GM19023 (cell line): ENCODE data around the gene RALGAPB.
"Not testable (repeated sequence)": the region's sequence is repeated elsewhere in the genome, so short reads cannot be mapped to it uniquely, and the experiment has no call there.

Experiments used
- ATAC-seq: cut with Tn5 transposase; IDR thresholded peaks from one replicate; pipeline ENCODE4 v1.9.1; 2021; ENCODE audit warnings: mild to moderate bottlenecking, moderate library complexity; ENCODE audit not compliant: unreplicated experiment

RALGAPB gene

GRCh38 chr20:38485041-38485440 is 12.4 kb downstream of the RALGAPB start:
- no peak for ATAC-seq

- ATAC-seq: no peak
Observed at GRCh38 chr20:38489181-38489580, 16.5 kb downstream of the RALGAPB start.

GRCh38 chr20:38497246-38497935 is 24.7 kb downstream of the RALGAPB start:
- ATAC-seq: no peak

GRCh38 chr20:38498909-38499308 is 26.3 kb downstream of the RALGAPB start:
- no peak for ATAC-seq

- ATAC-seq: no peak
Observed at GRCh38 chr20:38499366-38499765, 26.7 kb downstream of the RALGAPB start.

- ATAC-seq: no peak
Observed at GRCh38 chr20:38501858-38502436, 29.3 kb downstream of the RALGAPB start.

- ATAC-seq: no peak
Observed at GRCh38 chr20:38504368-38505090, 31.9 kb downstream of the RALGAPB start.

GRCh38 chr20:38505091-38505455 is 32.4 kb downstream of the RALGAPB start:
- no peak for ATAC-seq

GRCh38 chr20:38511726-38512125 is 39.1 kb downstream of the RALGAPB start:
- ATAC-seq: not testable (repeated sequence)

- no peak for ATAC-seq
Observed at GRCh38 chr20:38514185-38514584, 41.5 kb downstream of the RALGAPB start.

GRCh38 chr20:38514947-38515346 is 42.3 kb downstream of the RALGAPB start:
- no peak for ATAC-seq

GRCh38 chr20:38515631-38516030 is 43.0 kb downstream of the RALGAPB start:
- ATAC-seq: no peak

GRCh38 chr20:38519426-38519825 is 46.8 kb downstream of the RALGAPB start:
- no peak for ATAC-seq

- no peak for ATAC-seq
Observed at GRCh38 chr20:38520261-38520660, 47.6 kb downstream of the RALGAPB start.

- ATAC-seq: no peak
Observed at GRCh38 chr20:38523697-38524096, 51.1 kb downstream of the RALGAPB start.

- ATAC-seq: no peak
Observed at GRCh38 chr20:38528167-38528566, 55.5 kb downstream of the RALGAPB start.

GRCh38 chr20:38531021-38531420 is 58.4 kb downstream of the RALGAPB start:
- ATAC-seq: no peak

GRCh38 chr20:38534756-38535155 is 62.1 kb downstream of the RALGAPB start:
- ATAC-seq: no peak

- ATAC-seq: no peak
Observed at GRCh38 chr20:38536310-38536709, 63.7 kb downstream of the RALGAPB start.

GRCh38 chr20:38537176-38537575 is 64.5 kb downstream of the RALGAPB start:
- no peak for ATAC-seq

- no peak for ATAC-seq
Observed at GRCh38 chr20:38538789-38539188, 66.1 kb downstream of the RALGAPB start.
